Activated CD4-positive, alpha-beta T cell treated with anti-CD3 and anti-CD28 coated beads, Interleukin-2, Interleukin-4, amounts not matched to agents 100 ng/mL and 50 ng/mL, durations not matched to agents 16 hours and 8 hours (primary cell): ENCODE results near the gene PARP3.
A peak's percentile ranks its signal among the peaks of the same experiment; 100 is the strongest.
"Not testable (repeated sequence)": the region's sequence is repeated elsewhere in the genome, so short reads cannot be mapped to it uniquely, and the experiment has no call there.

Source experiments
- DNase-seq: peaks from one replicate; pipeline ENCODE4 v3.0.0-alpha.2; 2020; ENCODE audit warnings: low spot score

PARP3 gene

DNA sequence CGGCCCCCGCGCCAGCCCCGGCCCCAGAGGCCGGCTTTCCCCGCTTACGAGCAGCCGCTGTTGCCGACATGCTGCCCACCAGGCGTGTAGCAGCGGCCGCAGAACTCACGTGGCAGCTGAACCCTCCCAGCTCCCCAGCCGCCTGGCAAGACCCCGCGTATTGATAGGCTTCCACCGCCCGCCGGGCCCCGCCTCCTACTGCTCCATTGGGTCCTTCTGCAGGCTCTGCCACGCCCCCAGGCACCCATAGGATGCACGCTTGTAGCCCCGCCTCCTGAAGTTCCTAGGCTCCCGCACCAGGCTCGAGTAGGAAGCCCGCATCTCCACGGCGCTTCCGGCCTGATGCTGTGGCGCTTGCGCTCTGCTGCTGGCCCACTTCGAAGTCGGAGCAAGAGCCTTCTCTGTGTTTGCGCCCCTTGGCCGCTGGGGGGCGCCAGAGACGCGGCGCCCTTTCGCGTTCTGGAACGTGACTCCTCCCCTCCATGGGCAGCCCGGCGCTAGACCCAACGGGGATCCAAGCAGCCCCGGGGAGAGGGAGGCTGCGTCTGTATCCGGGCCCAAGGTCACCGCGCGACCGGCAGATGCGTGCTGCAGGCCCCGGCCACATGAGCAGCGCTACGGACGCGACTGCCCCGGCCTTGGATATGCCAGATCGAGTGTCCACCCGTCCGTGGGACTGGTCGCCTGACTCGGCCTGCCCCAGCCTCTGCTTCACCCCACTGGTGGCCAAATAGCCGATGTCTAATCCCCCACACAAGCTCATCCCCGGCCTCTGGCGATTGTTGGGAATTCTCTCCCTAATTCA, at the start of gene PARP3, which contains the start of gene RRP9:
Gene PARP3 (plus strand): TSS at position 566 of the 805 bp plus-strand sequence. CDS start 993 bp downstream, outside the sequence.
Gene RRP9 (minus strand): TSS at position 107 of the 805 bp plus-strand sequence. CDS start 37 bp downstream, at position 70.
- DNase-seq: peak; percentile 100

DNA sequence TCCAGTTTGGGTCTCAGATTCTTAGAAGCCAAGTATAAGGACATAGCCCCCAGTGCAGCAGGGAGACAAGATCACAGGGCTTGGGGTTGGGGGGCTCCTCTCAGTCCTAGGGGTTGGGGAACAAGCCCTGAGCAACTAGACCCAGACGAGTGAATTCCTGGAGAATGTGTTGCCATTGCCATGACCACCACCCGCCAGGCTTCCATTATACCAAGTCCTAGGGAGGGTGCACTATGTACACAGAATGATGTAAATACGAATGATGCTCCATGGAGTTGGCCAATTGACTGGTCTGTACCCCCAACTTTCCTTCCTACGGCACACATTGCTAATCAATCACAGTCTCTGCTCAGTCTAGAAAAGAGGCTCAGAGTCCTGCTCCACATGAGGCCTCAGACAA, 47.8 kb upstream of the PARP3 start:
- no peak for DNase-seq

DNA sequence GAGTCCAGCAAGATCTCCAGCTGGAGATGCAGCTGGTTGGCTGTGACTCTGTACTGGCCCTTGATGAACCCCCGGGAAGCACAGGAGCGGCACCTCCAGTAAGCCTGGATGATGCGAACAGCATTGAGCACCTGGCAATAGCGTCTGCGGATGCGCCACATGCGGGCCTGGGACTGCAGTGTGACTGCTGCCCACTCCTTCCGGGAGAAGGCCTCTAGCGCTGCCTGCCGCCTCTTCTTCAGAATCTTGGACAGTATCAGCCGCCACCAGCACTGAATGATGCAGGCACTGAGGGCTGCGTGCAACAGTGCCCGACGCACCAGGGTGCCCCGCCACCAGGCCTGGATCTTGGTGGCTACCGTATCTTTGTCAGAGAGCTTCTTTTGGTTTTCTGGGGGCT, 47.2 kb upstream of the PARP3 start:
- no peak for DNase-seq

- no peak for DNase-seq
These were observed 45.4 kb upstream of the PARP3 start for GRCh38 chr3:51896607-51897305.

- no peak for DNase-seq
These were observed 44.8 kb upstream of the PARP3 start for GRCh38 chr3:51897391-51897790.

DNA sequence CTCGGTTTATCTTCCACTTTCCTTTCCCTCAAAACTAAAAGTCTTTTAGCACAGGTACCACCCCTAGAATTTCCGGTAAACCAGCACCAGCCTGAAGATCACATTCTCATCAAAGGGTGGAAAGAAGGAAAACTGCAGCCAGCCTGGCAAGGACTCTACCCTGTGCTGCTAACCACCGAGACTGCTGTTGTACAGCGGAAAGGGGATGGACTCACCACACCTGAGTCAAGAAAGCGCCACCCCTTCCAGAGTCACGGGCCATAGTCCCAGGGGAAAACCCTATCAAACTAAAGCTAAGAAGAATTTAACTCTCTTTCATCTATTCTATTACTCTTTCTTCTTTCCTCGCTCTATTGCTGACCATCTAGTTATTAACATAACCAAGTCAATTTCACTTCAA, 42.1 kb upstream of the PARP3 start:
- not testable (repeated sequence) for DNase-seq

GRCh38 chr3:51902361-51902760, 39.8 kb upstream of the PARP3 start:
- peak; percentile 92 for DNase-seq

GRCh38 chr3:51904034-51904823, 37.9 kb upstream of the PARP3 start:
- DNase-seq: no peak

- no peak for DNase-seq
These were observed 34.1 kb upstream of the PARP3 start for GRCh38 chr3:51908026-51908425.

DNA sequence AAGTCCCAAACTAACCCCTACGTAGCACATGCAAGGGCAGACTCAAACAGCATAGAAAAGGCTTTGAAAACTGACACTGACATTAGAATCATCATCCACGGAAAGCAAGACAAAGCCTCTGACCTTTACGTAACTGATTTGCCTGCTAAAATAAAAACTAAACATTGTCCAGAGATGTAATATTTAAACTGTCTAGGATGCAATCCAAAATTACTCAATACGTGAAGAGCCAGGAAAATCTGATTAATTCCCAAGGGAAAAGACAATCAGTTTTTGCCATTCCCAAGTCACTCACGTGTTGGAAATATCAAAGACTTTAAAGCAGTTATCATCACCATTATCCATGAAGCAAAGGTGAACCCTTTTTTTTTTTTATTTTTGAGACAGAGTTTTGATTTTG, 25.7 kb upstream of the PARP3 start:
- DNase-seq: no peak

DNA sequence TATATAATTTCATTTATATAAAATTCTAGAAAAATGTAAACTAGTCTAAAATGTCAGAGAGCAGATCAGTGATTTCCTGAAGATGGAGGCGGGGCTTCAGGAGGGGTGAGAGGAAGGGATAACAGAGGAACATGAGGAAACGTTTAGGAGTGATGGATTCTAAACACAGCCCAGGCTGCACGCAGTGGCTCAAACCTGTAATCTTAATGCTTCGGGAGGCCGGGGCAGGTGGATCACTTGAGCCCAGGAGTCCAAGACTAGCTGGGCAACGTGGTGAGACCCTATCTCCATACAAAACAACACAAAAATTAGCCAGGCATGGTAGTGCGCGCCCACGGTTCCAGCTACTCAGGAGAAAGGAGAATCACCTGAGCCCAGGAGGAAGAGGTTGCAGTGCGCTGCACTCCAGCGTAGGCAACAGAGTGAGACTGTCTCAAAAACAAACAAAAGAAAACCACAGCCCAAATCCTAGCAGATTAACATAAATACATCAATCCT, 21.0 kb upstream of the PARP3 start:
- no peak for DNase-seq

- DNase-seq: no peak
These were observed 14.8 kb upstream of the PARP3 start for GRCh38 chr3:51927061-51927977.

DNA sequence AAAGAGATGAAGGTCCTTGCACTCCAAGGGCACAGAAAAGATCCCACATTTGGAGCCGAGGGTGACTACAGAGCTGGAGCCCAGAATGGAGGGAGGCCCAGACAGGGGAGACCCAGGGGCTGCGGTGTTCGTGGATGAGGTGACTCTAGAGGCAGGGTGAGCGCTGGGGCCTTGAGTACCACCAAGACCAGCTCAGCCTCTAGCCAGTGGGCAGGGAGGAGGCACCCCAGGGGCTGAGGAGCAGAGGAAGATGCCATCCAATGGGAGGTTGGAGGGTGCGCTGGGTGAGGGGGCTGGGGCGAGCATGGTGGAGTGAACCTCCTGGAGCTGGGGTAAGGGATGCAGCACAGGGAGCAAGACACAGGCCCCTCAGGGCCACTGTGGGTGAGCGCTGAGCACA, 13.7 kb upstream of the PARP3 start:
- DNase-seq: no peak

- DNase-seq: not testable (repeated sequence)
These were observed 13.2 kb upstream of the PARP3 start for GRCh38 chr3:51928981-51929380.

GRCh38 chr3:51929420-51930003, 12.7 kb upstream of the PARP3 start:
- DNase-seq: no peak

DNA sequence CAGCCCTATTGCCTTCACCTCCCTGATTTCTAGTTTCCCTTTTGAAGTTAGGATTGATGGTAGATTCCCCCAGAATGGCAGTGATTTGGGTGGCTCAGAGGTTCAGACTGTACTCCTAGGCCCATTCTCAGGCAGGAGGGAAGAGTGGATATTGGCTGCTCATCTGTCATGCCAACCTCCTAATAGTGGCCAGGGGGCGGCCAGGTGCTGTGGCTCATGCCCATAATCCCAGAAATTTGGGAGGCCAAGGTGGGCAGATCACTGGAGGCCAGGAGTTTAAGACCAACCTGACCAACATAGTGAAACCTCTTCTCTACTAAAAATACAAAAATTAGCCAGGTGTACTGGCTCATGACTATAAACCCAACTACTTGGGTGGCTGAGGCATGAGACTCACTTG, 11.7 kb upstream of the PARP3 start:
- no peak for DNase-seq

- DNase-seq: no peak
These were observed 10.4 kb upstream of the PARP3 start for GRCh38 chr3:51931756-51932155.

GRCh38 chr3:51932471-51933370, 9.4 kb upstream of the PARP3 start:
- DNase-seq: no peak

- no peak for DNase-seq
These were observed 8.6 kb upstream of the PARP3 start for GRCh38 chr3:51933471-51934138.
